Hematopoietic multipotent progenitor cell treated with erythropoietin and hydrocortisone succinate and interleukin-3 and kit ligand, for 17 days (in vitro differentiated cells): ENCODE measurements around the gene CADM2.
"Not testable (repeated sequence)": the region's sequence is repeated elsewhere in the genome, so short reads cannot be mapped to it uniquely, and the experiment has no call there.

Experiments
- DNase-seq: peaks from one replicate; pipeline ENCODE4 v3.0.0-alpha.2; 2015; ENCODE audit warnings: low spot score

Gene CADM2

DNA sequence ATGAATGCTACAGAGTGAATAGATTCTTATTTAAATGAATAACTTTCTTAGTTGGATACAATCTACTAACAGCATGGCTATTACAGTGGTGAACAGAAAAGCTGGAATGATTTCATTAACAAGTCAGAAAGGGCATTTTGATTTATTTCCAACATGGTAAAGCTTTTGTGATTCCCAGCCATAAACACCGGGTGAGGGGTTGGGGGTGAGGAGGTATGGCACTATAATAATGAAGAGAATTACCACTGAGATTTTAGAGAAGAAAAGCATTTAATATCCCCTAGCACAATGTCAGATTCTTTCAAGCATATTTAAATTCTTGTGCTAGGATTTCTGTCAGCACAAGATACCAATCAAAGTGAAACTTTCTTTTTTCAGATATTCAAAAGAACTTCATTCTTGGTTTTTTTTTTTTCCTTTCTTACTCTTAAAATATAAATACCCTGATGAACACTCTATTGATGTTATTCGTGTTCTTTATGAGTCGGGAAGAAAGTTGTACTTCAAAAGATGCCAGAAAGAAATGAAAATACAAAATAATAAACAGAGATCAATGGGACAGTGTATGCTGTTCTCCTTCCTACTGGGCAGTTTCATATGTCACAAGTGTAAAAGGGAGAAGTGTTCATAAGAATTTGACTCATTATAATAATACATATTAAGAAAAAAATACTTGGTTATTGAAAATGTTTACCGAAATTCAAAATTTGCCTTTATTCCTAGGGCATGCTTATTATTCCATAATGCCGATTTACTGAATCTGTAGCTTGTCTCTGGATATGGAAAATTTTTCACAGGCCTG lies 522.8 kb downstream of the CADM2 start:
- DNase-seq: no peak

DNA sequence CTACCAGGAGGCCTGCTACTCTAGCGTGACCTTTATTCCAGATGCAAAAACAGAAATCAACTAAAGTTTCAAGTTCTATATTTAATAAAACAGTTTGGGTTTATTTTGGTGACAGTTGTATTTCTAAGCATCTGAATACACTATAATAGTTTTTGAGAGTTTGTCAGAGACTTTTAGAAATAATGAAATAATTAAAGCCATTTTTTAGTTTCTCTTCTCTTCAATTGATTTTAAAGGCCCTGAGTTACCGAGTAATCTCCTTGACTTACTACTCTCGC lies 523.4 kb downstream of the CADM2 start:
- no peak for DNase-seq

DNA sequence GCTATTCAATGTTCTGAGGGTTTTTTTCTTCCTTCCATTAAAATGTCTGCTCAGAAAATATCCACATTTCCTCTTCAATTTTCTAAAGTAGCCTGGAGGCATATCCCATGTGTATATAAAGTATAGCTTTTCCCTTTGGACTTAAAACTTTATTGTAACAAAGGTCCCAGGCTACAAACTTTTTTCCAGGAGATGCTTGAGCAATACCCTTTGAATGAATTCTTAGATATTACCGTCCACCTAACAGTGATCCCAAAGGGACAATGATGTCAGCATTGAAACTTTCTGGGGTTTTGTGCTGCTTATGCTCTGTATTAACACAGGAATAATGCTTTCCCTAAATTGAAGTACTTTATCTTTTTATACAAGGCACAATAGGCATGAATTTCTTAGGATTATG lies 525.2 kb downstream of the CADM2 start:
- no peak for DNase-seq

DNA sequence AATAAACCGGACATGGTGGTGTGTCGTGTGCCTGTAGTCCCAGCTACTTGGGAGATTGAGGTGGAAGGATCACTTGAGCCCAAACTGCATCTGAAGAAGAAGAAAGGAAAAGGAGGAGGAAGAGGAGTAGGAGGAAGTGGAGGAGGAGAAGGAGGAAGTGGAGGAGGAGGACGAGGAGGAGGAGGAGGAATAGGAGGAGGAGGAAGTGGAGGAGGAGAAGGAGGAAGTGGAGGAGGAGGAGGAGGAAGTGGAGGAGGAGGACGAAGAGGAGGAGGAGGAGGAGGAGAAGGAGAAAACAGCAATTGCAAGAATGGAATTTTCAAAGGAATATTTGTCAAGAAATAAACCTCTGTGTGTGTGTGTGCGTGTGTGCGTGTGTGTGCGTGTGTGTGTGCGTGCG lies 528.6 kb downstream of the CADM2 start:
- DNase-seq: no peak

DNA sequence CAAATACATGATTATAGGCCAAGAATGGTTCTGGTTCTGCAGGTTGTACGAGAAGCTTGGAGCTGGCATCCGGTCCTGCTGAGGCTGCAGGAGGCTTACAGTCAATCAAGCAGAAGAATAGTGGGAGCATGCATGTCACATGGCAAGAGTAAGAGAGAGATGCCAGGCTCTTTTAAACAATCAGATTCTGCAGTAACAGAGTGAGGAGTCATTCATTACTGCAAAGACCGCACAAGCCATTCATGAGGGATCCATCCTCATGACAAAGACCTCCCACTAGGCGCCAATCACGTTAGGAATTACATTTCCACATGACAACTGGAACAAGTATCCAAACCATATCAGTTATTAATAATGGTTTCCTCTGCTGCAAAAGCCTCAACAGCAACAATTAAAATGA lies 536.8 kb downstream of the CADM2 start:
- DNase-seq: no peak

DNA sequence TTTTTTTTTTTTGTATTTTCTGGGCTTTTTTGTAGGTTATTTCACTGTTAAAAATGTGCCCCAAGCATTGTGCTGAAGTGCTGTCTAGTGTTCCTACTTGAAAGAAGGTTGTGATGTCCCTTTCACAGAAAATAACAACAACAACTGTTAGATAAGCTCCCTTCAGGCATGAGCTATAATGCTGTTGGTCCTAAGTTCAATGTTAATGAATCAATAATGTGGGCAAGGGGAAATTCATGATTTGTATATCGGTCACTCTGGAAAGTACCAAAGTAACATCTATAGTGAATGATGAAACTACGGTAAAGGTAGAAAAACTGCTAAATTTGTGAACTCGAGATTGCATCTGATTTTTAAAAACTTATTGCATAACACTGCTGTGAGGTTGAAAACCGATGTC lies 539.4 kb downstream of the CADM2 start:
- no peak for DNase-seq

DNA sequence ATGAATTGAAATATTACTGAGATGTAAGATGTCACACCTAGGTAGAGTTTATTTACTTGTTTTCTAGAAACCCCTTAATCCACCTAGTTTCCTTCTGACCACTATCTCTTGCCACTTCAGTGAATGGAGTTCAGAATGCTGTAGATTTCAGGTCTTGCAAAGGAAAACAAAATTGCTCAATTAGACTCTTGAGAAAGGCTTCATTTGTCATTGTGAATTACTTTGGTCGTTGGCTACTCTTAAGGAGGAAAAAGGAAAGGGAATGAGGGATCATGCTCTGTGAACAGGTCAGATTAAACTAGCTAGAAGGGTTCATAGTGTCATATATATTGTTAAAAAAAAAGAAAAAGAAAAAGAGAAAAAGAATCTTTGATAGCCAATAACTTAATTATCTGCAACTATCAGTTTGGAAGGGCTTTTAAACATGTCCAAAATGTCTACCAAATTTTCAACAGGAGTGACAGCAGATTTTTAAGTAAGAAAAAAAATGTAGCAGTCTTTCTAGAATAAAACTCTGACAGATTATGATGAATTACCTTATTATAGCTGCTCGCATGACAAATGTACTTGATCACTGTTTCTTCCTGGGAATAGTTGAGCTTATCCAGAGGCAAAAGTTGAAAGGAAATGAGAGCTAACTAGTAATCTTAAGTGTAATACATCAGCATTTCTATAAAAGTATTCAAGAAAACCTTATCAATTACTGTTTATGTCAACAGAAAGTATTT lies 543.5 kb downstream of the CADM2 start:
- DNase-seq: no peak

DNA sequence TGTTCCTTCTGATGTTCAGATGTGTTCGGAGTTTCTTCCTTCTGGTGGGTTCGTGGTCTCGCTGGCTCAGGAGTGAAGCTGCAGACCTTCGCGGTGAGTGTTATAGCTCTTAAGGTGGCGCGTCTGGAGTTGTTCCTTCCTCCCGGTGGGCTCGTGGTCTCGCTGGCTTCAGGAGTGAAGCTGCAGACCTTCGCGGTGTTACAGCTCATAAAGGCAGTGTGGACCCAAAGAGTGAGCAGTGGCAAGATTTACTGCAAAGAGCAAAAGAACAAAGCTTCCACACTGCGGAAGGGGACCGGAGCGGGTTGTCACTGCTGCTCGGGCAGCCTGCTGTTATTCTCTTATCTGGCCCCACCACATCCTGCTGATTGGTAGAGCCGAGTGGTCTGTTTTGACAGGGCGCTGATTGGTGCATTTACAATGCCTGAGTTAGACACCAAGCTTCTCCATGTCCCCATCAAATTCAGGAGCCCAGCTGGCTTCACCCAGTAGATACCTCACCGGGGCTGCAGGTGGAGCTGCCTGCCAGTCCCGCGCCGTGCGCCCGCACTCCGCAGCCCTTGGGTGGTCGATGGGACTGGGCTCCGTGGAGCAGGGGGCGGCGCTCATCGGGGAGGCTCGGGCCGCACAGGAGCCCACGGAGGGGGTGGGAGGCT lies 545.5 kb downstream of the CADM2 start:
- DNase-seq: not testable (repeated sequence)

DNA sequence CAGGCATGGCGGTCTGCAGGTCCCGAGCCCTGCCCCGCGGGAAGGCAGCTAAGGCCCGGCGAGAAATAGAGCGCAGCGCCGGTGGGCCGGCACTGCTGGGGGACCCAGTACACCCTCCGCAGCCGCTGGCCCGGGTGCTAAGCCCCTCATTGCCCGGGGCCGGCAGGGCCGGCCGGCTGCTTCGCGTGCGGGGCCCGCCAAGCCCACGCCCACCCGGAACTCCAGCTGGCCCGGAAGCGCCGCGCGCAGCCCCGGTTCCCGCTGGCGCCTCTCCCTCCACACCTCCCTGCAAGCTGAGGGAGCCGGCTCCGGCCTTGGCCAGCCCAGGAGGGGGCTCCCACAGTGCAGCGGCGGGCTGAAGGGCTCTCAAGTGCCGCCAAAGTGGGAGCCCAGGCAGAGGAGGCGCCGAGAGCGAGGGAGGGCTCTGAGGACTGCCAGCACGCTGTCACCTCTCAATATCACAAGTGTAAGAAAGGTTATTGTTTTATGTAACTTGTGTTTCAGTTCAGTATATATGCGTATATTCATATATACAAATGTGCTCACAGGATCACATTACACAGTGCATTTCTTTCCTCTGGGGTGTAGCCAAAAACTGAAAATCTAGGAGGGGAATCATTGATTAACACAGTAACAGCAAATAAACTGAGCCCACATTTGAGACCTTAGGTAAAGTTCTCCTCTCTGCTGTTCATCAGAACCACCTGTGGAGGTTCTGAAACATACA lies 546.2 kb downstream of the CADM2 start:
- not testable (repeated sequence) for DNase-seq

DNA sequence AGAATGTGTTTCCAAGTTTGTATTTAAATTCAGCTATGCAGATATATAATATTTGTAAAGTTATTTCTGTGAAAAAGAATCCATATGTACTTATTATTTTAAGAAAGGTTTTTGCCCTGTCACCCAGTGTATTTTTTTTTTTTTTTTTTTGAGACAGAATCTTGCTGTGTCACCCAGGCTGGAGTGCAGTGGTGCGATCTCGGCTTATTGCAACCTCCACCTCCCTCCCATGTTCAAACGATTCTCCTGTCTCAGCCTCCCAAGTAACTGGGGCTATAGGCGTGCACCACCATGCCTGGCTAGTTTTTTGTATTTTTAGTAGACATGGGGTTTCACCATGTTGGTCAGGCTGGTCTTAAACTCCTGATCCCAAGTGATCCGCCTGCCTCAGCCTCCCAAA lies 548.3 kb downstream of the CADM2 start:
- not testable (repeated sequence) for DNase-seq

DNA sequence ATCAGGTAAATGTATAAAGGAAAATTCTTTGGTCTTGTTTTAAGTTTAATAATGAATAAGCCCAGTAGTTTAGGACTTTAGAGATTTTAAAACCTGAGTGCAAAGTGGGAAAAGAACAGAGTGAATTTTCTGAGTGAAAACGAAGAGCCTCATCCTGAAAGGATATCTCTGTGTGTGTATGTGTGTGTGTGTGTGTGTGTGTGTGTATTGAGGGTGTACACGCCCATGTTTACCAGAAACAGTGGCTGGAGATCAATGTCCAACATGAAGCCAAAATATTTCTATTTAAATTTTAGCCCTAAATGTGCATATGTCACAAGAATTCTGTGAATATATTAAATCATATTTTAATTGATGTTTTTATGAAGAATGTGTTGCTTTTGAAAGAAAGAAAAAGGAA lies 549.9 kb downstream of the CADM2 start:
- no peak for DNase-seq

DNA sequence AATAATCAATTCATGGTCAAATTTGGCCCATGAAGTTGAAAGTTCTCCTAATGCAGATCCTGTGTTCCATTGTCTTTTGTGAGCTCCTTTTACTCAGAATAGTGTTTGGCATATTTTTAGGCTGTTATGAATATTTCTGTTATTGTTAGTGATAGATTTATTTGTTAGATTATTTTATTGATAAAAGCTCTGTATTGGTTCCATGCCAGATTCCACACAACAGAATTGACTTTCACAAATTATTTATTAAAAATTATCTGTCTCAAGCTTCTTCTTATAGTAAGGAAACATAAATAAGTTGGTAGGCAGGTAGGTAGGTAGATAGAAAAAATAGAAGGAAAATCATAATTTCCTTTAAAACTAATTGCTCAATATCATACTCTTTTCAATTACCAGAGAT lies 557.4 kb downstream of the CADM2 start:
- no peak for DNase-seq

DNA sequence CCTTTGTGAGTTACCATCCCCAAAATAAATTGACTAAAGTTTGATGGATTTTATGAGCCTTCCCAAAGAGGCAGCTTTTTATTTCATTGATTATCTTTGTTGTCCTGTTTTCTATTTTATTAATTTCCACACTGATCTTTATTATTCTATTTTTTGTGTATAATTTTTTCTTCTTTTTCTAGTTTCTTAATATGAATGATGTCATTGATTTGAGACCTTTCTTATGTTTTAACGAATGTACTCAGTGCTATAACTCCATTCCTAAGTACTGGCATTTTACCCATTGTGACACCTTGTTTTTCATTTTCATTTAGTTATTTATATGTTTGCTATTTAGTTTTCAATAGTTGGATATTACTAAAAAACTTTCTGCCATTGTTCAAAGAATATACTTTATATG lies 565.3 kb downstream of the CADM2 start:
- no peak for DNase-seq

DNA sequence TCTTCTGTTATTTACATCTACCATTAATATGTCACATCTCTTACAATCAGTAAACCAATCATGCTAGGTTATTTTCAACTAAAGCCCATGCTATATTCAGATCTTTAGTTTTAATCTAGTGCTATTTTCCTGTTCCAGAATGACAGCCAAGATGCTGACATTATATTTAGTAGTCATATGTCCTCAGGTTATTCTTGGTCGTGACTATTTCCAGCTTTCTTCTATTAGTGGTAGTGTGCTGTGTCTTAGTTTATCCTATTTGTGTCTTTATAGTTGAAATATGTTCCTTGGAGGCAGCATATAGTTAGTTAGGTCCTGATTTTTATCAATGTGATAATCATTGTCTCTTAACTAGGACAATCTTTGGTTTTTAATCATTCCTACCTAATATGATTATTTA lies 566.5 kb downstream of the CADM2 start:
- DNase-seq: no peak

DNA sequence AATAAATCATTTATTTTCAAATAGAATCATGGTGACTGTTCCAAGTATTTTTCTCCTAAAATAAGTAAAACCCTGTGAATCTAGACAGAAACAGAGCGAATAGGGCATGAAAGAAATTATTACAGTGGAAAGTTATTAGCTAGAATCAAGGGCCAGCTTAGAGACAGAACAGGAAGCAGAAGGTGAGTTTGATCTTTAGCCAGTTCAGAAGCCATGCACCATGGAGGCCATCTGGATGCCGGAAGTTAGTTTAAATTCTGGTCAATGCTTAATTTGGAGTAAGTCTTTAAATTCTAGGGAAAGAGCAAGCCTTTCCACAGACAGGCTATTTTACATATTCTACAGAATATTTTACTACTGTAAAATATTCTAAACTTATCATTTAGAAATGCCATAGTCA lies 574.8 kb downstream of the CADM2 start:
- no peak for DNase-seq

DNA sequence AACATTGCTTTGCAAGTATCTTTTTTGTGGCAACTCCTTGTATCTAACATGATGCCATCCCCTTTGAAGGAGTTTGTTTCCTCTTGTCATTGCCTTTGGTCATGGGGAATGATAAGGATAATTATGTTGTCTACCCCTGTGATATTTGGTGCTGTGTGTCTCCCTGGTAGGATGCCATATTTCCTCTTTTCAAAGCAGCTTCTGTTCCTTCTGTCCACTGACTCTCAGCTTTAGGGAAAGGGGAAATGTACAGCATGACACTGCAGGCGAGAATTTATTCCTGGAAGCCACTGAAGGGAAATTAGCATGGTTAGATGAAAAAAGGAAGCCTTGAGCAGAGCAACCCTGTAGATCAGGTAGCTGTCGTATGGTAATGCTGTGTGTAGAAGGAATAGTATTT lies 576.7 kb downstream of the CADM2 start:
- no peak for DNase-seq

DNA sequence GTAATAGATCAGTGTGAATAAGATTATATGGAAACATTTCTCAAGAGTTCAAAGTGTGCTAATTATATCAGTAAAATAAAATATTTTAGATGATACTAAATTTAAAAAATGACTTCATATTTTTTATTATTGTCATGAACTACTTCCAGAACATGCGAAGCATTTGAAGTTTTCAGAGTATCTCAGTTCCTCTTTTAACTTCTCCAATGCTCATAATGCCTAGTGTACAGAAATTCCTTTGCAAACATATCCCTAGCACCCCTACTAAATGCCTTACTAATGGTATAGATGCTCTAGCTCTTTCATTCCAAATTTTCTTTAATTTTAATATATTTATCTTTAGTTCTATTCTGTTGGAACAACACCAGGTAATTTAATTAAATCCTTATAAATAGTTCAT lies 580.4 kb downstream of the CADM2 start:
- no peak for DNase-seq

DNA sequence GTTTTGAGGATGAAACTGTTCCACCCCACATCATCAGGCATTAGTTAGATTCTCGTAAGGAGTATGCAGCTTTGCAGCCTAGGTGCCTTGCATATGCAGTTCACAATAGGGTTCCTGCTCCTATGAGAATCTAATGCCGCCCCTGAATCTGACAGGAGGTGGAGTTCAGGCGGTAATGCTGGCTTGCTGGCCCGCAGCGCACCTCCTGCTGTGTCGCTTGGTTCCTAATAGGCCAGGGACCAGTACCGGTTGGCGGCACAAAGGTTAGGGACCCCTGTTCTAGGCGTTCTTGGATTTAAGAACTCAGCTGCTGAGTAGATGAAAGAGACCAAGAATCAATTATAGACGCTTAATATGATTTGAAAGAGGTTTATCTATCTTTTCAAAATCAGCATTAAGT lies 595.4 kb downstream of the CADM2 start:
- no peak for DNase-seq

DNA sequence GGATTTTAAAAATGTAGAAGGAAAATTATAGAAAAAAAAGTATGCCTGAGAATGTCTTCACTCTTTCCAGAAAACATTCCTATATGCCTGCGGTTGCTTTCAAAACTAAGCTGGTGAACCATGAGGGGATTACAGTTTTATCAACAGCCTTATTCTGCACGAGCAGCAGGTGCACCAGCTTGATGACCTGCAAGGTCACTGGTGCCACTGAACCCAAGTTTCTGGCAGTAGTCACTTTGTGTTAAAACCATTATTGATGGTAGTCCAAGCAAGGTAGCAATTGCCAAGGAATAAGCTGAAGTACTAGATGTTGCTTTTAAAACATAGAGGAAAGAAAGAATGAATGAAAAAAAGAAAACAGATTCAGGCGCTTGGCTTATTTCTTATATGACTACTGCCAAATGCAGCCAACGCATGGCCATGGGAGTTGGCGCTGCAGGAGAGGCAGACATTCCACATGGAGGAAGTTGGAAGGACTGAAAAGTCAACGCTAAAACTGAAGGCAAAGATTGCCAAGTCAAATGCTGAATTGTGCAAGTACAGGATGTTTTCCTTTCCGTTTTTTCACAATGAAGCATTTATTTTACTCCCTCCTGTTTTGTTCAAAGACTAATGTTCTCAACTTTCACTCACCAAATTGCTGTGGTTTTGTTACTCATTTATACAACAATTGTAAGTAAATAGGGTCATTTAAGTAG lies 601.4 kb downstream of the CADM2 start:
- DNase-seq: no peak

DNA sequence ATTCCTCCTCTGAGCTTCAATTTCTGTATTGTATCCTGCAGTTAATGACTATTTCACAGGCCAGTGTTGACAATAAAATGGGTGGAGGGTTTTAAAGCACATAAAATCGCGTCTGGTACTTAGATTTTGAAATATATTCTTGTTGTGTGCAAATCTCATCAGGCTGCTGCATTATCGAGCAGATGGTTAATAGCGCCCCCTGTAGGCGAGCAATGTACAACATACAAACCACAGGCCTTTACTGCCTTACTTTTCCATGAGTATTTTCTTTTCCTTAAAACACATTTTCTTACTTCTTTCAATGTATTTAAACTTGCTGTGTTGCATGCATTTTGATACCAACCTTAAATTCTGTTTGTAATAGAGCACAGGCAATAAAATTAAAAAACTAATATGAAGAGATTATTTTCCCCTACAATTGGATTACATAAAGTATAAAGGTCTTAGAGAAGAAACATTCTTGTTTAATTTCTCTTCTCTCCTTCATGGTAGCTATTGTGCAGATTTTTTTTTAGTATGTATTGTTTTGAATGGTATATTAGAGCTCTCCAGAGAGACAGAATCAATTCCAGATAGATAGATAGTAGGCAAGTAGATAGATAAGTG lies 608.4 kb downstream of the CADM2 start:
- peak; percentile 42 for DNase-seq

DNA sequence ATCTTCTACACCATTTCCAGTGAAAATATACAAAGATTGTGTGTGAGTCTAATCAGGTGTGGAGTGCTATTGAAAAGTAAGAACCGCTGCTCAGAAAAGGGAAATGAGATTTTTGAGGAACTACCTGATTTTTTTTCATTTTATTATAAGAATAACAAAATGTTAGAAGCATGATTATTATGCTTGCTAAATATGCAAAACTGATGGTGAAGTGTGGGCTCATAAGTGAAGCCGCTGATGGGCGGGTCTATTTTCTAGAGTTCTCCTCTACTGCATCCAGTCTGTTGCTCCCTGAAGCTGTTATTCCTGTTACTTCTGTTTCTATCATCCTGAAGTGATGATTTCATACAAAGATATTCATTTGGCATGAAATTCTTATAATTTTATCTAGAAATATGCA lies 612.0 kb downstream of the CADM2 start:
- no peak for DNase-seq

DNA sequence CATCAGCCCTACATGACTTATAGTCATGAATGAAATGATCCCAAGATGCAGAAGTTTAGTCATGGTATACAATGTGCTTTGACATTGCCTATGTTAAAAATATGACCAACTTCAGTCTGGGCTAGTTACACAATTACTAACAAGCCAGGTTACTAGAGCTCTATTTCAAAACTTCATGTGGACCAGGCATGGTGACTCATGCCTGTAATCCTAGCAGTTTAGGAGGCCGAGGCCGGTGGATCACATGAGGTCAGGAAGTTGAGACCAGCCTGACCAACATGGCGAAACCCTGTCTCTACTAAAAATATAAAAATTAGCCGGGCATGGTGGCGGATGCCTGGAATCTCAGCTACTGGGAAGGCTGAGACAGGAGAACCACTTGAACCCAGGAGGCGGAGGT lies 613.0 kb downstream of the CADM2 start:
- DNase-seq: no peak
